Limb (tissue), 2 donors: ENCODE measurements around the gene GARS1.
A peak's percentile ranks its signal among the peaks of the same experiment; 100 is the strongest.
"Not testable (repeated sequence)": the region's sequence is repeated elsewhere in the genome, so short reads cannot be mapped to it uniquely, and the experiment has no call there.

Experiments
- DNase-seq, 2 donors: peaks; one replicate each; pipeline ENCODE4 v3.0.0-alpha.2; 2016; ENCODE audit errors: extremely low spot score in 2 of 2

GARS1 gene, protein sequence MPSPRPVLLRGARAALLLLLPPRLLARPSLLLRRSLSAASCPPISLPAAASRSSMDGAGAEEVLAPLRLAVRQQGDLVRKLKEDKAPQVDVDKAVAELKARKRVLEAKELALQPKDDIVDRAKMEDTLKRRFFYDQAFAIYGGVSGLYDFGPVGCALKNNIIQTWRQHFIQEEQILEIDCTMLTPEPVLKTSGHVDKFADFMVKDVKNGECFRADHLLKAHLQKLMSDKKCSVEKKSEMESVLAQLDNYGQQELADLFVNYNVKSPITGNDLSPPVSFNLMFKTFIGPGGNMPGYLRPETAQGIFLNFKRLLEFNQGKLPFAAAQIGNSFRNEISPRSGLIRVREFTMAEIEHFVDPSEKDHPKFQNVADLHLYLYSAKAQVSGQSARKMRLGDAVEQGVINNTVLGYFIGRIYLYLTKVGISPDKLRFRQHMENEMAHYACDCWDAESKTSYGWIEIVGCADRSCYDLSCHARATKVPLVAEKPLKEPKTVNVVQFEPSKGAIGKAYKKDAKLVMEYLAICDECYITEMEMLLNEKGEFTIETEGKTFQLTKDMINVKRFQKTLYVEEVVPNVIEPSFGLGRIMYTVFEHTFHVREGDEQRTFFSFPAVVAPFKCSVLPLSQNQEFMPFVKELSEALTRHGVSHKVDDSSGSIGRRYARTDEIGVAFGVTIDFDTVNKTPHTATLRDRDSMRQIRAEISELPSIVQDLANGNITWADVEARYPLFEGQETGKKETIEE

DNA sequence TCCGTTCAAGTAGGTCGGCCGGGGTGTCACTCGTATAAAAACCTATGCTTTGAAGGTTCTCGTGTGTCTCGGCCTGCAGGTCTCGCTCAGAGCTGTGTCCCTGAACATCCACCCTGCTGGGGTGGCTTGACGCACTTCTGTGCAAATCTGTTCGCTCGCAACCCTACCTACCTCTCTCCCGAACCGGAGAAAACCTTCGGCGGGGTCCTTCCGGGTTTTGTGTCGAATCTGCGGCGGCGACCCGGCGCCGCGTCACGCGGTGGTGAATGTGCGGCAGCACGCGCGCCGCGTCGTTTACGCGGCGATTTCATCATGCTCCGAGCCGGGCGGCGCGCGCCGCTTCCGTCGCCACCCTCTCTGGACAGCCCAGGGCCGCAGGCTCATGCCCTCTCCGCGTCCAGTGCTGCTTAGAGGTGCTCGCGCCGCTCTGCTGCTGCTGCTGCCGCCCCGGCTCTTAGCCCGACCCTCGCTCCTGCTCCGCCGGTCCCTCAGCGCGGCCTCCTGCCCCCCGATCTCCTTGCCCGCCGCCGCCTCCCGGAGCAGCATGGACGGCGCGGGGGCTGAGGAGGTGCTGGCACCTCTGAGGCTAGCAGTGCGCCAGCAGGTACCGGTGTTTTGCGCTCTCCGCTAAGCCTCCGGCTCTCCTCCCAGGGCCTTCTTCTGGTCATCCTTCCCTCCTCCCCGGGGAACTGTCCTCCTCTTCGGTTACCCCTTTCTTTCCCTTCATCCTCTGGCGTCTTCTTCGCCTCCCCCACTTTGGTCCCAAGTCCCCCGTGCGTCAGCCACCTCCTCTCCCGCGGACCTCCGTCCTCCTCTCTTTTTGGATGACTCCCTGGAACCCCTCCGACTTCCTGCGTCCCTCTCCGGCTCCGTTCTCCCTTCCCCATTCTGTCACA, at the start of gene GARS1:
Gene GARS1 (plus strand): TSS at position 339 of the 896 bp plus-strand sequence. CDS start 44 bp downstream, at position 383.
- DNase-seq: peak; percentile 86 to 92

DNA sequence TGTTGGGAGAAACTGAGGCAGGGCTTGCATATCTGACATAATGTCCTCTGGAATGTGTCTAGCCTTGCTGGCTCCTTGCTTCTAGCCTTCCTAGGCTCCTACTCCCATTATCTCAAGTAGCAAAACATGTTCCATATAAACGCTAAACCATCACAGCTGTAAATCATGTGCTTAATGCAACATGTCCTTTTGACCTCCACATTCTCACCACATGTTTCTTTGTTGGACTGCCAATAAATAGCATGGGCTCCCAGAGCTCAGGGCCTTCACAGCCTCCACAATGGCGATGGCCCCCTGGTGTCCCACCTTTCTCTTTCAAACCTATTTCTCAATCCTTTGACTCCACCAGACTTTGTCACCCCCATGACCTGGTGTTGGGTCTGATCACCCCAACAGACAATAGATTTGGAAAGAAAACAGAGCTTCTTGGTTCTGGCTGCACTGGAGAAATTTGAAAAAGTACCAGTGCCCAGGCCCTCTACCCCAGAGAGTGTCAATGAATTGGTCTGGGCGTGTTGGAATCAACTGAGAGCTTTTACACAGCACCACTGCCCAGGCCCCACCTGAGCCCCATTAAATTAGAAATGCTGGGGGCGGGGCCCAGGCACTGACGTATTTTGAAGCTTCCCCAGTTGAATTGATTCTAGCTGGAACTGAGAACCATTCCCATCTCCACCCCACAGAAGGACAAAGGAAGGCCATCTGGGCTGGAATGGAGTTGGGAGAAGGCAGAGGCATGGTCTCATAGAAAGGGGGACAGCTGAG, 48.7 kb upstream of the GARS1 start:
- no peak for DNase-seq

DNA sequence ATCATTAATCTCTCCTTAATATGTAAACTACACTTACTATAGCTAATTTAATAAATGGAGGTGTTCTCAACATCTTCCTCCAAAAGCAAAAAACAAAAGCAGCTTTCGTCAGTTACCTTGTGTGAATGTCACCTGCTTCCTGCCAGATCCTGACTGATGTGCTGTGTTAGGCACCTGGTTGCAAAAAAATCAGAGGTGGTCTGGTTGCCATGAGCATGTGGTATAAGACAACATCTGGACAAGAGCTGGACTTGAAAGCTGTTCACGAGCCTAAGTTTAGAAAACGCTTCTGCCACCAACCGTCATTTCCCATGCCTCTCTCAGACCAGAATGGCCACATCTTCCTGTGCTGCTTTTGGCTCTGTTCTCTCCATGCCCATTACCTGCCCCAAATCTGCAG, 48.1 kb upstream of the GARS1 start:
- no peak for DNase-seq

DNA sequence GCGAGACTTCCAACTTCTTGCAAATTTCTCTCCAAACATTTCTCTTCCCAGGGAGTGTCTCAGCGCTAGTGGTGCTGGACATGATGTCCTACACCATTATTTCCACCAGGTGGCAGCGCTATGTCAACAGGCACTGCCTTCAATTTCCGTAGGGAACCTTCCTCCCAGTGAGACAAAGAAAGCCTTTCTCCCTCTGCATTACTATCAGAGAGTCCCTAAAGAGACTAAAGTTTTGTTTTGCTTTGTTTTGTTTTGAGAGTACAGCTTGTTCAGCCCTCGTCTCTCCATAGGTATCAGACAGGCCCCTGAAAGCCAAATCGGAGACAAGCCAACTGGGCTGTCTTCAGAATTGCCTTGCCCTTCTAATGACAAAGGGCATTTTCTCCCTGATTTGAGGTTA, 45.8 kb upstream of the GARS1 start:
- DNase-seq: peak; percentile 71 to 72

DNA sequence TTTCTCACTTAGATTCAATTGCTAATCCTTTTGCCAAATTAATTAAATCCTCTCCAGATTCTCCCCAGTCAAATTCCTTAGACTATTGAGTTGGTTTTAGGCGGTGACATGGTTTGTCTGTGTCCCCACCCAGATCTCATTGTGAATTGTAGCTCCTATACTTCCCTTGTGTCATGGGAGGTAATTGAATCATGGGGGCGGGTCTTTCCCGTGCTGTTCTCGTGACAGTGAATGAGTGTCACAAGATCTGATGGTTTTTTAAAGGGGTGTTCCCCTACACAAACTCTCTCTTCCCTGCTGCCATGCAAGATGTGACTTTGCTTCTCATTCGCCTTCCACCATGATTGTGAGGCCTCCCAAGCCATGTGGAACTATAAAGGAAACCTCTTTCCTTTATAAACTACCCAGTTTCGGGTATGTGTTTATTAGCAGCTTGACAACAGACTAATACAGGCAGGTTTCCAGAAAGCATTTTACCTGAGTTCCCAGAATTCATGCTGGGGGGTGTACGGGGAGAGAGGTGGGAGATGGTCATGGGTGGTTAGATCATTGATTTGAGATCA, 44.7 kb upstream of the GARS1 start:
- no peak for DNase-seq

DNA sequence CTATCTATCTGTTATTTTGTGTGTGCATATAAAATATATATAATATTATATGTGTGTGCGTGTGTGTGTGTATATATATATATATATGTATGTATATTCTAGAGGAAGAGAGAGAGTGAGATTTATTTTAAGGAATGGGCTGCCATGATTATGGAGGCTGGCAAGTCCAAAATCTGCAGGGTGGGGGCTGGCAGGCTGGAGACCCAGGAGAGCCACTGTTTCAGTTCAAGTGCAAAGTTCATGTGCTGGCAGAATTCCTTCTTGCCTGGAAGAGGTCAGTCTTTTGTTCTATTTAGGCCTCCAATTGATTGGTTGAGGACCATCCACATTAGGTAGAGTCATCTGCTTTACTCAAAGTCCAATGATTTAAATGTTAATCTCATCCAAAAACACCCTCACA, 42.3 kb upstream of the GARS1 start:
- no peak for DNase-seq

DNA sequence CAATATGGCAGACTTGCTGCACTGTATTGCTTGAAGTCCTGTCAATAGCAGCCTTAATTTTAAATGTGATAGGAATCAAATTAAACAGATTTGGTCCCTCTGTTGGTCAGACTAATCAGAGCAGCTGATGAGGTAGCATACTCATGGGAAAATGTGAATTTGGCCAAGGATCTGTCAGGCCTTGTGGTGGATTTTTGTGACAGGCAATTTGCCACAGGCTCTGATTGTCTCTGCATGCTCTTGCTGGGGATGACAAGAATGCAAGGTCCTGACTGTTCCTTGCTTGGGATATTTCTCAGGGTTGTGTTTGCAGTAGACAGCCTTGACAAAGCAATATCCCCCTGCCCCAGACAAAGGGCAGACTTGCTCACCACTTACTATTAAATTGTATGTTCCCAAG, 41.5 kb upstream of the GARS1 start:
- DNase-seq: no peak

DNA sequence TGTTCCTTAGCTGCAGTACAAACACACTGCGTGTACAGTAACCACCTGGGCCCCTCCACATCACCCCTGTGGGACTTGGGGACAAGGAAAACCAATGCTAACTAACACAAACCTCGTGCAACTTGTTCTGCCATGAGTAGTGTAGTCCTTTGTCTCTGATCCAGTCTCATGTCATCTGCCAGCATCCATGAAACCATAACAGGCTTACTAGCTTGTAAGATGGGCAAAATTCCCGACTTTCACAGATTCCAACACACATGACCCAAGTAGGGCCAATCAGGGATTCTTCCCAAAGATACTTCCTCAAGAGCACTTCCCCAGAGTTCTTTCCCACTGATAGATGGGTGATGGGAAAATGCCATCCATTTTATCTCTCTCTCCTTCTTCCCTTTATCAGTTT, 41.1 kb upstream of the GARS1 start:
- no peak for DNase-seq

DNA sequence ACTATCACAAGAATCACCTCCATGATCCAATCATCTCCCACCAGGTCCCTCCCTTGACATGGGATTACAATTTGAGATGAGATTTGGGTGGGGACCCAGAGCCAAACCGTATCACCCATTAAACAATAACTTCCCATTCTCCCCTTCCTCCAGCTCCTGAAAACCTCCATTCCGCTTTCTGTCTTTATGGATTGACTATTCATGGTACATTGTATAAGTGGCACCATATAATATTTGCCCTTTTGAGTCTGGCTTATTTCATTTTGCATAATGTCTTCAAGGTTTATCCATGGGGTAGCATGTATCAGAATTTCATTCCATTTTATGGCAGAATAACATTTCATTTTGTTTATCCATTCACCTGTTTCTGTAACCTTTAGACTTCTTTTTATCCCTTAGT, 39.2 kb upstream of the GARS1 start:
- DNase-seq: no peak

DNA sequence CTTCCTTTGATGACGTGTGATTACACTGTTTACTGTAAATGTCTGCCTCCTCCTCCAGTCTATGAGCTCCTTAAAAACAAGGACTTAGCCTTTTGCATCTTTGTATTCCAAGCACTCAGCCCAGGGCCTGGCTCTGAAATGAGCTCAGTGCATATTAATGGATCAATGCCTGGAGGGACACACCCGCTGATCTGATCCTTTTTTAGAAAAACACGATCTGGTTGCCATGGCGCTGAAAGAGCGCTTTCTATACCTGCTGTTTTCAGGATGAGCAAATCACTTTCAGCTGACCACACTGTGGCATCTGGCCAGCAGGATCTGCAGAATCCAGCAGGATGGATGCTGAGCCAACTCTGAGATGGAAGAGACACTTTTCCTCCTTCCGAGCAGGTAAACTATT, 37.8 kb upstream of the GARS1 start:
- DNase-seq: peak; percentile 24 to 69

DNA sequence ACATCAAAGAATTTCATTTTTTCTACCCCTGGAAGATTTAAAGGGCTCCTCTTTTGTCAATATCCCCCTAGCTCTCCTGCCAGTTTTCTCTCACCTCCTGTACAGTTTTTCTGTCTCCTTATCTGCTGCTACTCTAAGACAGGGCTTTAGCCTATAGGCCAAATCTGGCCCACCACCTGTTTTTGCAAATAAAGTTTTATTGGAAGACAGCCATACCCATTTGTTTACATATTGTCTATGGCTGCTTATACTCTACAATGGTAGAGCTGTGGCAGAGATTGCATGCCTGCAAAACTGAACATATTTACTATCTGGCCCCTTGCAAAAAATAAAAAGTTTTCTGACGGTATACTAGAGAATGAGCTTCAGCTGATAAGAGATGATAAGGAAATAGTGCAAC, 37.4 kb upstream of the GARS1 start:
- DNase-seq: no peak

DNA sequence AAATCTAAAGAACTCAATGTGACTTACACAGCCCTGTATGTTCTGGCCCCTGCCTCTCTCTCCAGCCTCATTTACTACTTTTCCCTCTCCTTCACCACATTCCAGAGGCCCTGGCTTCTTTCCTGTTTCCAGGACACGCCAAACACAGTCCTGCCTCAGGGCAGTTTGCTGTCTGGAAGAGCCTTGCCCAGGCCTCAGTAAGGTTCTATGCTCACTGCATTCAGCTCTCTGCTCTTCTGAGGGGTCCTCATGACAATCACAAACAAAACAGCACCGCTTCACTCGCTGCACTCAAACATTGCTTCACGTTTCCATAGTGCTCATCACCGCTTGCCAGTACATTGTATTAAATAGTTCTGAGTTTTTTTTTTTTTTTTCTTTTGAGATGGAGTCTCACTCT, 35.1 kb upstream of the GARS1 start:
- DNase-seq: peak in 1 of 2 donors; percentile 7

DNA sequence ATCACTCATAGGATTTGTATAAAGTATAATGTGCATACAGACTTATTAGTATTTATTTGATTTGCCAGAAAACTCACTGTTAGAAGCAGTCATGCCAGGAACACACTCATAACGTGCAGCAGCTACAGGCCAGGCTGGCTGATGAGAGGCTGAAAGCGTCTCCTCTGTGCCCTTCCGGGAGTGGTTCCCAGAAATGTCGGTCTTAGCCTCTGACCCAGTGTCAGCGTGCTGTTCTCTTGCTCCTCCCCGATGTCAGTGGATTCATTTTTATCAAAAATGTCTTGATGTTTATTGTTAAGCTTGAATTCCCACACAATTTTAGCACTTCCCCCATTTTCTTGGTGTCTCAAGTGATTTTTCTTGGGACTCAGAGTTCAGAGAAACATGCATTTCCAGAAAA, 33.3 kb upstream of the GARS1 start:
- DNase-seq: no peak

DNA sequence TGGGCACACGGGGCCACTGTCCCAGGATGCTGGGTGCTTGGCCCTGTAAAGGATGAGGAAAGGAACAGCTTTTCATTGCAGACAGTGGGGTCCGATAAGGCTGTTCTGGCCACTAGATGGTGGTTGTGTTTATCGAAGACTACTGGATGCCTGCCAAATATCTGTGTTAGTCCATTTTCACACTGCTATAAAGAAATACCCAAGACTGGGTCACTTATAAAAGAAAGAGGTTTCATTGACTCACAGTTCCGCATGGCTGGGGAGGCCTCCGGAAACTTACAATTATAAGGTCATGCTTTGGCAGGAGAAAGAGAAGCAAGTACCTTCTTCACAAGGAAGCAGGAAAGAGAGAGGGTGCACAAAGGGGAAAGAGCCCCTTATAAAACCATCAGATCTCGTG, 32.2 kb upstream of the GARS1 start:
- peak in 1 of 2 donors; percentile 15 for DNase-seq

DNA sequence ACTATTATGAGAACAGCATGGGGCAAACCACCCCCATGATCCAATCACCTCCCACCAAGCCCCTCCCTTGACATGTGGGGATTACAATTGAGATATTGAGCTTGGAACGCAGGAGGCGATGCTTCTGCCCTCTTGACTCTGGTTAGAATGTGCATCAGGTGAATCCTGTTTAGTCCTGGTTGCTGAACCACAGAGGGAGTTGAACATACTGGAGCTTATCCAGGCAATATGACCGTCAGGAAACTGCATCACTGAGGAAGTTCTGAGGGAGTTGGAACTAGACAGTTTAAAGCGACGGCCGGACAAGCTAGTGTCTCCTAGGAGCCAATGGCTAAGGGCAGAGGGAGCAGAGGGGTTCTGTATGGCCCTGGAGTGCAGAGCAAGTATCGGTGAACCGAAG, 31.8 kb upstream of the GARS1 start:
- no peak for DNase-seq

DNA sequence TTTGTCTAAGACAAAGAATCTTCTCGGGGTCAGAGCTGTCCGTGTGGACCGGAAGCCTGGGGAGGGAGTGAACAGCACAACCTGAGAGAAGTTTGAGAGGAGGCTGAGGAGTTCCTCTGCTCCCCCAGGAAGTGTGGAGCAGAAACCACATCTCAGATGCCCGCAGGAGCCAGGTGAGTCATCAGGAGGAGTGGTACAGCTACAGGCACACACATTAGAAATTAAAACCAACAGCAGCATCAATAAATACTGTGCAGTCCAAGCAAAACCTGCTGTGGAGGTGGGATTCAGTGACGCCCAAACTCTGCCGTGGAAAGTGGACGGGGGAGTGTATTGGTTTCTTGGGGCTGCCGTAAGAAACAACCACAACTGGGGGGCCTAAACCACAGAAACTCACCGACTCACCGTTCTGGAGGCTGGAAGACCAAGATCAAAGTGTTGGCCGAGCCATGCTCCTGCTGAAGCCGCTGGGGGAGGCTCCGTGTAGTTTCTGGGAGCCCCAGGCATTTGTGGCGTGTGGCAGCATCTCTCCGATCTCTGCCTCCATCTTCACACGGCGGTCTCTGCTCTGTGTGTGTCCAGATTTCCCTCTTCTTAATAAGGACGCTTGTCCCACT, 31.2 kb upstream of the GARS1 start:
- DNase-seq: no peak

DNA sequence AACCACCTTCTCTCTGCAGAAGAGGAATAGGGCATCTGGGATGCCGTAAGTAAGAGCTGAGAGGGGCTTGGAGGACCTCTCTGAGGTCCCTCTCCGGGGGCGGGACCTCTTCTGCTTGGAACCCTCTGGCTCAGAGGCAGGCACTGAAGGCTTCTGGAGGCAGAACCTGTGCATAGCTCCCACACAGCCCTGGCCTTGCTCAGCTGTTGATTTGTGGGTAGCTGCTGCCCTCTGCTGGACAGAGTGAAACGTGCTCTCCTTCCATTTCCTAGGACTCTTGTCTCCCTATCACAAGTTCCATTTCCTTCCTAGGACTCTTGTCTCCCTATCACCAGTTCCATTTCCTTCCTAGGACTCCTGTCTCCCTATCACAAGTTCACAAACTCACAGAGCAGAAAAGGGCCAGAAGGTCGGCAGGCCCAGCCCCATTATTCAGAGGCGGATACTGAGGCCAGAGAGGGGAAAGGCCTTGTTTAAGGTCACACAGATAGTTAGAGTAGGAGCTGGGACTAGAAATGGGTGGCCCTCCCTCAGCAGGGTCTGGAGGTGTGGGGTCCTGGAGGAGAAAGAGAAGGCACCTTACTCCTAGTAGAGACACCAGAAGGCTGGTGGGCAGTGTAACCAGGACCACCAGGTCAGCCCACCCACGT, 30.3 kb upstream of the GARS1 start:
- peak; percentile 87 to 90 for DNase-seq

DNA sequence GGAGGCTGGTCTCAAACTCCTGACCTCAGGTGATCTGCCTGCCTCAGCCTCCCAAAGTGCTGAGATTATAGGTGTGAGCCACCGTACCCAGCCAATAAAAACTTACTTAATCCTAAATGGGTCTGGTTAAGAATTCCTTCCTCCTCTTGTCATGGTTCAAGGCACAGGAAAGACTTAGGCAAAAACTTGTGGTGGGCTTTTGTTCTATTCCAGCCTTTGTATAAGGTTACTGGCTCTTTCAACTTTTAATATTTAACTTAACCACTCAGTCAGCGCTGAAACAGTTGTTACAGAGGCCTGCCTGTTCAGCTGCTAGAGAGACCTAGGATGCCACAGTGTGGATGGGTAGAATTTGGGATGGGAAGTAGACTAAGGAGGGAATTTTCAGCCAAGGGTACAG, 28.1 kb upstream of the GARS1 start:
- no peak for DNase-seq

DNA sequence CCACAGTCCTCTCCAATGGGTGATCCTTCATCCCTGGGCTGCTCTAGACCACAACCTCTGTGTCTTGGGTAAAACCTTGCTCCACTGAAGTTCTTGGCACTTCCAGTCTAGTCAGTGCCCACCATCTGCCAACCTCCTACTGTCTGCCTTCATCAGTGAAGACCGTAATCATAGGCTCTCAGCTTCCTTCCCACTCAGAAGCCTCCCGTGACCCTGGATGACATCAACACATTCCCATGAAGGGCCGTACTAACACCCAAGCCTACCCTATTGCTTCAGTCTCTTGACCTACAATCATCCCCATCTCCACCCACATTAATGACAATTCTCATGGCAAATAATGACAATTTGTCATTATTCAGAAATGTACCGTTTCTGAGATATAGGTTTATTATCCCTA, 27.6 kb upstream of the GARS1 start:
- no peak for DNase-seq

DNA sequence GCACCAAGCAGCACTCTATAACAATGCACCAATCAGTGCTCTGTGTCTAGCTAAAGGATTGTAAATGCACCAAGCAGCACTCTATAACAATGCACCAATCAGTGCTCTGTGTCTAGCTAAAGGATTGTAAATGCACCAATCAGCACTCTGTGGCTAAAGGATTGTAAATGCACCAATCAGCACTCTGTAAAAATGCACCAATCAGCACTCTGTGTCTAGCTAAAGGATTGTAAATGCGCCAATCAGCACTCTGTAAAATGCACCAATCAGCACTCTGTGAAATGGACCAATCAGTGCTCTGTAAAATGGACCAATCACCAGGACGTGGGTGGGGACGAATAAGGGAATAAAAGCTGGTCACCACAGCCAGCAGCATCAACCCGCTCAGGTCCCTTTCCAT, 24.4 kb upstream of the GARS1 start:
- not testable (repeated sequence) for DNase-seq
